ENCODE data around the gene RAVER1.

- TF ChIP-seq EZH2 (IDR thresholded peaks at IDR 0.05; ENCODE audit: borderline replicate concordance, low read depth, low read length, poor library complexity, severe bottlenecking) (no peak), CTCF (conservative IDR thresholded peaks at IDR 0.05; ENCODE audit: low read depth, low read length) (no peak)
Measured at GRCh38 chr19:10332158-10332964, 968 bp downstream of the RAVER1 start.

All from A673 (cell line).